Right lobe of liver (tissue), 6 donors: ENCODE results near the gene POLR2E. TPM values are rescaled to one million over a fixed set of nuclear protein-coding genes. Genes with fewer than 3 reads are reported as not detected.

ENCODE experiments used
- ATAC-seq, 4 donors: fragments of 200-7000 bp; cut with Tn5 transposase; one replicate each; pipeline ENCODE4 v1.9.1; 2020; ENCODE audit warnings: mild to moderate bottlenecking in 4 of 4, moderate library complexity in 4 of 4
- DNase-seq, 3 donors: peaks; one replicate each; pipeline ENCODE4 v3.0.0-alpha.2; 2020
- H3K27ac ChIP-seq, 3 donors: fragments of 200-600 bp; one replicate each; pipeline ENCODE4 v1.8.0; 2022
- H3K27me3 ChIP-seq, 2 donors: fragments of 200-600 bp; one replicate each; pipeline ENCODE4 v1.8.0; 2022
- H3K36me3 ChIP-seq, 4 donors: fragments of 200-600 bp; sonication (generic) in 1 of 4; one replicate each; pipeline versions ENCODE4 v1.5.1 to v1.8.0; 2017 to 2022; ENCODE audit warnings: control low read depth in 1 of 4
- H3K4me1 ChIP-seq, 4 donors: fragments of 200-600 bp; sonication (generic) in 1 of 4; one replicate each; pipeline versions ENCODE4 v1.5.1 to v1.8.0; 2017 to 2022; ENCODE audit warnings: control low read depth in 1 of 4
- H3K4me3 ChIP-seq, 3 donors: fragments of 200-600 bp; one replicate each; pipeline ENCODE4 v1.8.0; 2022
- H3K9me3 ChIP-seq, 4 donors: fragments of 200-600 bp; sonication (generic) in 1 of 4; one replicate each; pipeline versions ENCODE4 v1.5.1 to v1.8.0; 2017 to 2022; ENCODE audit warnings: control low read depth in 1 of 4
- CTCF ChIP-seq, 4 donors: fragments of 200-600 bp in 3 of 4; fragments of 450-650 bp in 1 of 4; IDR thresholded peaks; one replicate each; pipeline versions ENCODE4 v1.5.1 to v1.8.0; 2016 to 2022; ENCODE audit warnings: antibody characterized with exemption in 4 of 4, mild to moderate bottlenecking in 2 of 4
- POLR2A ChIP-seq: fragments of 450-650 bp; IDR thresholded peaks from one replicate; pipeline ENCODE4 v1.6.1; 2017; ENCODE audit warnings: antibody characterized with exemption, mild to moderate bottlenecking
- WGBS: methylation state at CpG from one replicate; pipeline ENCODE4 v1.1.6; 2018; ENCODE audit warnings: low coverage, low lambda C conversion rate; ENCODE audit not compliant: insufficient coverage; ENCODE audit errors: missing lambda C conversion rate; 5-methylcytosine and 5-hydroxymethylcytosine counted together
- intact Hi-C, 2 donors: fragments of 100-400 bp; cut with DNase I; formaldehyde crosslinking; loops; one replicate each; pipeline versions ENCODE4 v1.11.2 to v1.14.1; 2022
- total RNA-seq, 6 experiments: library from RNA; depleted of rRNA in 2 of 6; stranded (reverse); fragments of >200 nt in 2 of 6; fragmentation: NEBNext Ultra II Directional in 3 of 6; extraction: Animal tissue kit (Norgen Biotek cat#: 25700) in 3 of 6; gene quantifications; one replicate each; pipeline versions ENCODE4 v1.1.0 to v1.2.4, GENCODE V29; 2016 to 2023
- donor health status: DM: no; HTN: yes; CAD: no.
- donor health status: DM: no; HTN: no; CAD: no.
- donor health status: DM: no; HTN: no; CAD: no.
- donor health status: DM: no; HTN: yes; CAD: no.
- donor health status: DM: no; HTN: yes; CAD: no.

Gene POLR2E
- total RNA-seq, 6 experiments from 2014 or later = 112 to 256 (median 131) TPM

- DNase-seq (no peak), ATAC-seq (no peak)
- H3K4me1 ChIP-seq = peaks cover 0 to 6% (median 0%) of the 10 kb centered on the region in 4 donors
- H3K4me3 ChIP-seq = no peak overlapping the region
- no peaks in the 10 kb centered on the region for H3K27me3 ChIP-seq
- H3K27ac ChIP-seq = no peak overlapping the region
- intact Hi-C loops = no loop called here
- TF ChIP-seq CTCF (IDR thresholded peaks at IDR 0.05) (no peak), POLR2A (no peak)
- H3K36me3 ChIP-seq = no peaks in the 10 kb centered on the region
- H3K9me3 ChIP-seq = peaks cover 0 to 4% (median 1%) of the 10 kb centered on the region in 4 donors
- WGBS = 86% methylated on average over 15 of the region's 17 CpGs
These were observed 32.7 kb downstream of the POLR2E start for GRCh38 chr19:1062387-1063029.

GRCh38 chr19:1061987-1062386, 33.2 kb downstream of the POLR2E start:
- Histone ChIP-seq H3K27me3 (no peaks in the 10 kb centered on the region), H3K4me1 (peaks cover 0 to 6% (median 0%) of the 10 kb centered on the region in 4 donors), H3K9me3 (peaks cover 0 to 4% (median 1%) of the 10 kb centered on the region in 4 donors), H3K4me3 (no peak overlapping the region), H3K27ac (no peak overlapping the region), H3K36me3 (no peaks in the 10 kb centered on the region)
- no peak for TF ChIP-seq CTCF (IDR thresholded peaks at IDR 0.05)
- intact Hi-C loops = no loop called here
- ATAC-seq = no peak
- DNase-seq = peak in 1 of 3 donors; percentile 50
- 100% methylated on average over 2 of the region's 20 CpGs for WGBS

- no peak for TF ChIP-seq CTCF (IDR thresholded peaks at IDR 0.05)
- no peak for TF ChIP-seq POLR2A
- peaks cover 0 to 6% (median 0%) of the 10 kb centered on the region in 4 donors for H3K4me1 ChIP-seq
- H3K9me3 ChIP-seq = peaks cover 0 to 4% (median 1%) of the 10 kb centered on the region in 4 donors
- DNase-seq (no peak), ATAC-seq (no peak)
- intact Hi-C loops = no loop called here
- no peak overlapping the region for H3K27ac ChIP-seq
- WGBS = 38% methylated on average over 3 of the region's 5 CpGs
- no peaks in the 10 kb centered on the region for H3K36me3 ChIP-seq
- H3K4me3 ChIP-seq = no peak overlapping the region
- no peaks in the 10 kb centered on the region for H3K27me3 ChIP-seq
These were observed 34.5 kb downstream of the POLR2E start for GRCh38 chr19:1060689-1061088.

GRCh38 chr19:1058112-1058511, 37.1 kb downstream of the POLR2E start:
- H3K4me1 ChIP-seq = no peaks in the 10 kb centered on the region
- intact Hi-C loops = no loop called here
- WGBS = 74% methylated on average over 3 of the region's 5 CpGs
- H3K27me3 ChIP-seq = no peaks in the 10 kb centered on the region
- no peak overlapping the region for H3K4me3 ChIP-seq
- H3K9me3 ChIP-seq = peaks cover 0 to 4% (median 1%) of the 10 kb centered on the region in 4 donors
- DNase-seq = no peak
- H3K36me3 ChIP-seq = no peaks in the 10 kb centered on the region
- H3K27ac ChIP-seq = no peak overlapping the region
- TF ChIP-seq CTCF (IDR thresholded peaks at IDR 0.05) (no peak), POLR2A (no peak)
- ATAC-seq = no peak
